Measurements from ENCODE around the gene SPSB3.

SPSB3 gene

GRCh38 chr16:1758923-1759322, 23.4 kb downstream of the SPSB3 start:
- H3K4me3 ChIP-seq (ENCODE audit: control insufficient read depth in 1 of 7, extremely low read depth in 1 of 7, insufficient read depth in 4 of 7, low read depth in 2 of 7, low read length in 6 of 7), result no peak overlapping the region
- WGBS (ENCODE audit: insufficient coverage), result 96% methylated on average over 10 of the region's 18 CpGs
- no peaks in the 10 kb centered on the region for H3K27me3 ChIP-seq (replicated peaks in 2 of 5; ENCODE audit: control insufficient read depth in 4 of 5, insufficient read depth in 5 of 5, low read length in 4 of 5)
- DNase-seq, result no peak
- peaks cover 0 to 76% (median 53%) of the 10 kb centered on the region in 4 experiments for H3K36me3 ChIP-seq (ENCODE audit: control insufficient read depth in 4 of 4, insufficient read depth in 4 of 4, low read length in 3 of 4)
- H3K27ac ChIP-seq (ENCODE audit: insufficient read depth in 1 of 2, low read depth in 1 of 2, low read length in 2 of 2, poor library complexity in 1 of 2, severe bottlenecking in 2 of 2), result no peak overlapping the region
- no peaks in the 10 kb centered on the region for H3K9me3 ChIP-seq (ENCODE audit: control extremely low read depth in 1 of 5, control insufficient read depth in 4 of 5, insufficient read depth in 2 of 5, low read depth in 1 of 5, low read length in 4 of 5)
- ChIA-PET CTCF (interaction anchor here (0.6 kb wide), 1 partner anchor 41 kb away, joined by 3 read pairs; no protein-coding TSS in a partner anchor), POLR2A (interaction anchor here (0.6 kb wide), 1 partner anchor 41 kb away, joined by 5 read pairs; no protein-coding TSS in a partner anchor)
- H3K4me1 ChIP-seq (ENCODE audit: control extremely low read depth in 1 of 4, control insufficient read depth in 4 of 4, insufficient read depth in 4 of 4, low read length in 3 of 4), result no peaks in the 10 kb centered on the region

- no peak overlapping the region for H3K27ac ChIP-seq (ENCODE audit: insufficient read depth in 1 of 2, low read depth in 1 of 2, low read length in 2 of 2, poor library complexity in 1 of 2, severe bottlenecking in 2 of 2)
- 98% methylated on average over 33 of the region's 37 CpGs for WGBS (ENCODE audit: insufficient coverage)
- no peaks in the 10 kb centered on the region for H3K27me3 ChIP-seq (replicated peaks in 2 of 5; ENCODE audit: control insufficient read depth in 4 of 5, insufficient read depth in 5 of 5, low read length in 4 of 5)
- no peak for DNase-seq
- H3K36me3 ChIP-seq (ENCODE audit: control insufficient read depth in 4 of 4, insufficient read depth in 4 of 4, low read length in 3 of 4), result peaks cover 2 to 72% (median 48%) of the 10 kb centered on the region in 4 experiments
- no peak overlapping the region for H3K4me3 ChIP-seq (ENCODE audit: control insufficient read depth in 1 of 7, extremely low read depth in 1 of 7, insufficient read depth in 4 of 7, low read depth in 2 of 7, low read length in 6 of 7)
- no peaks in the 10 kb centered on the region for H3K9me3 ChIP-seq (ENCODE audit: control extremely low read depth in 1 of 5, control insufficient read depth in 4 of 5, insufficient read depth in 2 of 5, low read depth in 1 of 5, low read length in 4 of 5)
- H3K4me1 ChIP-seq (ENCODE audit: control extremely low read depth in 1 of 4, control insufficient read depth in 4 of 4, insufficient read depth in 4 of 4, low read length in 3 of 4), result no peaks in the 10 kb centered on the region
- ChIA-PET POLR2A (no interaction called here), CTCF (no interaction called here)
Measured at GRCh38 chr16:1757714-1758461, 24.5 kb downstream of the SPSB3 start.

- WGBS (ENCODE audit: insufficient coverage), result 98% methylated on average over 10 of the region's 12 CpGs
- Histone ChIP-seq H3K36me3 (ENCODE audit: control insufficient read depth in 4 of 4, insufficient read depth in 4 of 4, low read length in 3 of 4) (peaks cover 6 to 66% (median 44%) of the 10 kb centered on the region in 4 experiments), H3K4me3 (ENCODE audit: control insufficient read depth in 1 of 7, extremely low read depth in 1 of 7, insufficient read depth in 4 of 7, low read depth in 2 of 7, low read length in 6 of 7) (no peak overlapping the region), H3K4me1 (ENCODE audit: control extremely low read depth in 1 of 4, control insufficient read depth in 4 of 4, insufficient read depth in 4 of 4, low read length in 3 of 4) (no peaks in the 10 kb centered on the region), H3K9me3 (ENCODE audit: control extremely low read depth in 1 of 5, control insufficient read depth in 4 of 5, insufficient read depth in 2 of 5, low read depth in 1 of 5, low read length in 4 of 5) (no peaks in the 10 kb centered on the region), H3K27ac (ENCODE audit: insufficient read depth in 1 of 2, low read depth in 1 of 2, low read length in 2 of 2, poor library complexity in 1 of 2, severe bottlenecking in 2 of 2) (no peak overlapping the region), H3K27me3 (replicated peaks in 2 of 5; ENCODE audit: control insufficient read depth in 4 of 5, insufficient read depth in 5 of 5, low read length in 4 of 5) (no peaks in the 10 kb centered on the region)
- CTCF ChIA-PET, result no interaction called here
- no peak for DNase-seq
- POLR2A ChIA-PET, result no interaction called here
Measured at GRCh38 chr16:1754204-1754603, 28.2 kb downstream of the SPSB3 start.

- Histone ChIP-seq H3K4me1 (ENCODE audit: control extremely low read depth in 1 of 4, control insufficient read depth in 4 of 4, insufficient read depth in 4 of 4, low read length in 3 of 4) (no peaks in the 10 kb centered on the region), H3K27ac (ENCODE audit: insufficient read depth in 1 of 2, low read depth in 1 of 2, low read length in 2 of 2, poor library complexity in 1 of 2, severe bottlenecking in 2 of 2) (no peak overlapping the region), H3K36me3 (ENCODE audit: control insufficient read depth in 4 of 4, insufficient read depth in 4 of 4, low read length in 3 of 4) (peaks cover 6 to 71% (median 44%) of the 10 kb centered on the region in 4 experiments), H3K4me3 (ENCODE audit: control insufficient read depth in 1 of 7, extremely low read depth in 1 of 7, insufficient read depth in 4 of 7, low read depth in 2 of 7, low read length in 6 of 7) (no peak overlapping the region), H3K27me3 (replicated peaks in 2 of 5; ENCODE audit: control insufficient read depth in 4 of 5, insufficient read depth in 5 of 5, low read length in 4 of 5) (no peaks in the 10 kb centered on the region), H3K9me3 (ENCODE audit: control extremely low read depth in 1 of 5, control insufficient read depth in 4 of 5, insufficient read depth in 2 of 5, low read depth in 1 of 5, low read length in 4 of 5) (no peaks in the 10 kb centered on the region)
- POLR2A ChIA-PET, result no interaction called here
- CTCF ChIA-PET, result no interaction called here
- no peak for DNase-seq
- 96% methylated on average over 13 of the region's 14 CpGs for WGBS (ENCODE audit: insufficient coverage)
Measured at GRCh38 chr16:1752853-1753252, 29.5 kb downstream of the SPSB3 start.

- POLR2A ChIA-PET, result no interaction called here
Measured at GRCh38 chr16:1751946-1752345, 30.4 kb downstream of the SPSB3 start.

GRCh38 chr16:1749152-1750117, 32.9 kb downstream of the SPSB3 start:
- Histone ChIP-seq H3K9me3 (ENCODE audit: control extremely low read depth in 1 of 5, control insufficient read depth in 4 of 5, insufficient read depth in 2 of 5, low read depth in 1 of 5, low read length in 4 of 5) (no peaks in the 10 kb centered on the region), H3K27ac (ENCODE audit: insufficient read depth in 1 of 2, low read depth in 1 of 2, low read length in 2 of 2, poor library complexity in 1 of 2, severe bottlenecking in 2 of 2) (no peak overlapping the region), H3K36me3 (ENCODE audit: control insufficient read depth in 4 of 4, insufficient read depth in 4 of 4, low read length in 3 of 4) (peaks cover 6 to 82% (median 48%) of the 10 kb centered on the region in 4 experiments), H3K4me3 (ENCODE audit: control insufficient read depth in 1 of 7, extremely low read depth in 1 of 7, insufficient read depth in 4 of 7, low read depth in 2 of 7, low read length in 6 of 7) (no peak overlapping the region), H3K27me3 (replicated peaks in 2 of 5; ENCODE audit: control insufficient read depth in 4 of 5, insufficient read depth in 5 of 5, low read length in 4 of 5) (no peaks in the 10 kb centered on the region), H3K4me1 (ENCODE audit: control extremely low read depth in 1 of 4, control insufficient read depth in 4 of 4, insufficient read depth in 4 of 4, low read length in 3 of 4) (no peaks in the 10 kb centered on the region)
- ChIA-PET POLR2A (interaction anchor here (0.6 kb wide), 1 partner anchor 441 kb away, joined by 5 read pairs; no protein-coding TSS in a partner anchor), CTCF (no interaction called here)
- DNase-seq, result no peak
- WGBS (ENCODE audit: insufficient coverage), result 93% methylated on average over 24 of the region's 29 CpGs

More at GRCh38 chr16:1751946-1752345, 30.4 kb downstream of the SPSB3 start:
- Histone ChIP-seq H3K27me3 (replicated peaks in 2 of 5; ENCODE audit: control insufficient read depth in 4 of 5, insufficient read depth in 5 of 5, low read length in 4 of 5) (no peaks in the 10 kb centered on the region), H3K4me3 (ENCODE audit: control insufficient read depth in 1 of 7, extremely low read depth in 1 of 7, insufficient read depth in 4 of 7, low read depth in 2 of 7, low read length in 6 of 7) (no peak overlapping the region), H3K9me3 (ENCODE audit: control extremely low read depth in 1 of 5, control insufficient read depth in 4 of 5, insufficient read depth in 2 of 5, low read depth in 1 of 5, low read length in 4 of 5) (no peaks in the 10 kb centered on the region), H3K36me3 (ENCODE audit: control insufficient read depth in 4 of 4, insufficient read depth in 4 of 4, low read length in 3 of 4) (peaks cover 6 to 73% (median 47%) of the 10 kb centered on the region in 4 experiments), H3K27ac (ENCODE audit: insufficient read depth in 1 of 2, low read depth in 1 of 2, low read length in 2 of 2, poor library complexity in 1 of 2, severe bottlenecking in 2 of 2) (no peak overlapping the region), H3K4me1 (ENCODE audit: control extremely low read depth in 1 of 4, control insufficient read depth in 4 of 4, insufficient read depth in 4 of 4, low read length in 3 of 4) (no peaks in the 10 kb centered on the region)
- CTCF ChIA-PET, result no interaction called here
- WGBS (ENCODE audit: insufficient coverage), result 94% methylated on average over 16 of the region's 16 CpGs
- no peak for DNase-seq

- Histone ChIP-seq H3K9me3 (ENCODE audit: control extremely low read depth in 1 of 5, control insufficient read depth in 4 of 5, insufficient read depth in 2 of 5, low read depth in 1 of 5, low read length in 4 of 5) (no peaks in the 10 kb centered on the region), H3K4me3 (ENCODE audit: control insufficient read depth in 1 of 7, extremely low read depth in 1 of 7, insufficient read depth in 4 of 7, low read depth in 2 of 7, low read length in 6 of 7) (no peak overlapping the region), H3K36me3 (ENCODE audit: control insufficient read depth in 4 of 4, insufficient read depth in 4 of 4, low read length in 3 of 4) (peaks cover 5 to 88% (median 56%) of the 10 kb centered on the region in 4 experiments), H3K4me1 (ENCODE audit: control extremely low read depth in 1 of 4, control insufficient read depth in 4 of 4, insufficient read depth in 4 of 4, low read length in 3 of 4) (no peaks in the 10 kb centered on the region), H3K27ac (ENCODE audit: insufficient read depth in 1 of 2, low read depth in 1 of 2, low read length in 2 of 2, poor library complexity in 1 of 2, severe bottlenecking in 2 of 2) (no peak overlapping the region), H3K27me3 (replicated peaks in 2 of 5; ENCODE audit: control insufficient read depth in 4 of 5, insufficient read depth in 5 of 5, low read length in 4 of 5) (no peaks in the 10 kb centered on the region)
- ChIA-PET CTCF (no interaction called here), POLR2A (no interaction called here)
- WGBS (ENCODE audit: insufficient coverage), result 97% methylated on average over 9 of the region's 11 CpGs
- DNase-seq, result no peak
Measured at GRCh38 chr16:1747934-1748333, 34.4 kb downstream of the SPSB3 start.

All from common myeloid progenitor, CD34-positive (primary cell).